ENCODE results near the gene MBD6.

- TF ChIP-seq CTCF (IDR thresholded peaks at IDR 0.05) (no peak), POLR2A (IDR thresholded peaks at IDR 0.05) (no peak)
These were observed 10.0 kb upstream of the MBD6 start for GRCh38 chr12:57512665-57513064.

All from heart left ventricle (tissue), 13 donors.